CD4-positive, alpha-beta T cell (primary cell): Measurements from ENCODE around the gene NFAM1. TPM values are rescaled to one million over a fixed set of nuclear protein-coding genes. Genes with fewer than 3 reads are reported as not detected.

Source experiments
- ATAC-seq: fragments of 200-7000 bp; cut with Tn5 transposase; one replicate; pipeline ENCODE4 v1.10.0; 2022; ENCODE audit warnings: mild to moderate bottlenecking; ENCODE audit not compliant: poor library complexity
- CTCF ChIA-PET: fragments of 350-600 bp; sonication (Branson Sonifier 250); formaldehyde crosslinking; loops from one replicate; lab custom pipeline; 2021; ENCODE audit warnings: antibody characterized with exemption, inconsistent platforms; lab: Charles Lee
- POLR2A ChIA-PET: fragments of 350-600 bp; sonication (Branson Sonifier 250); formaldehyde crosslinking; loops from one replicate; lab custom pipeline; 2021; ENCODE audit warnings: antibody characterized with exemption, inconsistent platforms; lab: Charles Lee
- DNase-seq, 14 experiments: peaks; one replicate each; pipeline ENCODE4 v3.0.0-alpha.2; 2013 to 2020; ENCODE audit warnings: mixed read lengths in 2 of 14
- H3K27ac ChIP-seq, 2 donors: one replicate each; pipeline versions ENCODE4 v1.5.1 to v1.7.0; 2013; ENCODE audit warnings: low read length in 2 of 2, low read depth in 1 of 2, mild to moderate bottlenecking in 1 of 2
- H3K27me3 ChIP-seq, 2 experiments: 1 replicate in 1 of 2; 2 replicates in 1 of 2; pipeline versions ENCODE4 v1.6.1 to v1.7.0; 2013; ENCODE audit warnings: low read length in 2 of 2, control low read depth in 1 of 2, mild to moderate bottlenecking in 1 of 2, moderate library complexity in 1 of 2; ENCODE audit not compliant: insufficient read depth in 2 of 2, control insufficient read depth in 1 of 2
- H3K36me3 ChIP-seq: one replicate; pipeline ENCODE4 v1.6.1; 2013; ENCODE audit warnings: low read length, control low read depth; ENCODE audit not compliant: insufficient read depth
- H3K4me1 ChIP-seq: one replicate; pipeline ENCODE4 v1.6.1; 2013; ENCODE audit warnings: low read length, control low read depth; ENCODE audit not compliant: insufficient read depth
- H3K4me3 ChIP-seq: one replicate; pipeline ENCODE4 v1.5.1; 2013; ENCODE audit warnings: mild to moderate bottlenecking, low read length, moderate library complexity
- H3K9me3 ChIP-seq, 2 experiments: 1 replicate in 1 of 2; 2 replicates in 1 of 2; pipeline versions ENCODE4 v1.6.1 to v1.7.0; 2013; ENCODE audit warnings: low read length in 2 of 2, mild to moderate bottlenecking in 2 of 2, control low read depth in 1 of 2, moderate library complexity in 1 of 2; ENCODE audit not compliant: control insufficient read depth in 1 of 2, insufficient read depth in 1 of 2
- H3K27ac Mint-ChIP-seq: one replicate; pipeline ENCODE4 v1.8.0; 2020; ENCODE audit warnings: mixed read lengths
- H3K27me3 Mint-ChIP-seq: one replicate; pipeline ENCODE4 v1.8.0; 2021; ENCODE audit warnings: mixed read lengths
- H3K36me3 Mint-ChIP-seq: one replicate; pipeline ENCODE4 v1.8.0; 2021; ENCODE audit warnings: low read depth, mixed read lengths
- H3K4me1 Mint-ChIP-seq: one replicate; pipeline ENCODE4 v1.8.0; 2021; ENCODE audit warnings: low read depth, mixed read lengths
- H3K4me3 Mint-ChIP-seq: one replicate; pipeline ENCODE4 v1.8.0; 2020; ENCODE audit warnings: mild to moderate bottlenecking, mixed read lengths
- H3K9me3 Mint-ChIP-seq: one replicate; pipeline ENCODE4 v1.8.0; 2020; ENCODE audit warnings: mixed read lengths
- intact Hi-C, 2 experiments: fragments of 100-400 bp; cut with DNase I in 1 of 2; cut with micrococcal nuclease in 1 of 2; formaldehyde crosslinking; loops; one replicate each; pipeline versions ENCODE4 v1.15.1 to v1.9.0; 2023 to 2025; cut with DNase I, micrococcal nuclease
- total RNA-seq, 174 experiments: library from RNA in 2 of 174; stranded (reverse) in 2 of 174; gene quantifications; one replicate each; pipeline ENCODE4 v1.2.3 and lab custom pipeline; 2021 to 2026
- TF ChIP-seq, protein P1 (sequence below): fragments of 200-600 bp; IDR thresholded peaks from one replicate; pipeline ENCODE4 v1.8.0; 2022; ENCODE audit warnings: antibody characterized with exemption, mild to moderate bottlenecking

Gene NFAM1
- total RNA-seq, 2 experiments from 2014 or later = 0.34 to 0.38 TPM

DNA sequence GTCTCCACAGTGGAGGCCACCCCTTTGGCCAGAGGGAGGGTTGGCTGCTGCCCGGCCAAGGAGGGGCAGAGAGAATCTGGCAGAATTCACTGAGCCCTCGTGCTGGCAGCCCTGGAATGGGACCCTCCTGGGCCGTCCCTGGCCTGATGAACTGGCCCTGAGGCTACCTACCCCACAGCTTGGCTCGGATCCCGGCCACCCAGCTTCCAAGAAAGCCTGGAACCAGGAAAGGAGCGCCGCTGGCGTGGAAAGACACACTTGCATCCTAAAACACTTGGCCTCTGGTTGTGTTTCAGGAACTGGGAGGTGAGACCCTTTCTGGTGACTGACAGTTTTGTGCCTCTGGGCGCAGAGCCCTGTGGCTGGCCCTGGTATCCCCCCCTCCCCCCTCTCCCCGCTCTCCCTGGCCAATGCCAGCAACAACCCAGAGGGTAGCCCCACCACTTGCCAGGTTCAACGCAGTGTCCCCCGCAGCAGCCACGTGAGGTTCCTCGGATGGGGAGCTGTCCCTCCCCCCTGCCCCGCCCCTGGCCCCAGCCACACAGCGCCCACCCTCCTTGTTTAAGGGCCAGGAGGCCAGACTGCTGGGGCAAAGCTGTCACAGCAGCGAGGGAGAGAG, 693 bp downstream of the NFAM1 start:
- H3K9me3 Mint-ChIP-seq = no peaks in the 10 kb centered on the region
- H3K4me1 Mint-ChIP-seq = no peaks in the 10 kb centered on the region
- Histone ChIP-seq H3K27ac (no peak overlapping the region), H3K4me3 (peak overlapping the region; percentile 31), H3K4me1 (no peaks in the 10 kb centered on the region), H3K36me3 (no peaks in the 10 kb centered on the region), H3K9me3 (no peaks in the 10 kb centered on the region), H3K27me3 (peaks cover 7 to 8% of the 10 kb centered on the region in 2 experiments)
- DNase-seq = no peak
- no peak overlapping the region for H3K4me3 Mint-ChIP-seq
- TF ChIP-seq, protein P1, sequence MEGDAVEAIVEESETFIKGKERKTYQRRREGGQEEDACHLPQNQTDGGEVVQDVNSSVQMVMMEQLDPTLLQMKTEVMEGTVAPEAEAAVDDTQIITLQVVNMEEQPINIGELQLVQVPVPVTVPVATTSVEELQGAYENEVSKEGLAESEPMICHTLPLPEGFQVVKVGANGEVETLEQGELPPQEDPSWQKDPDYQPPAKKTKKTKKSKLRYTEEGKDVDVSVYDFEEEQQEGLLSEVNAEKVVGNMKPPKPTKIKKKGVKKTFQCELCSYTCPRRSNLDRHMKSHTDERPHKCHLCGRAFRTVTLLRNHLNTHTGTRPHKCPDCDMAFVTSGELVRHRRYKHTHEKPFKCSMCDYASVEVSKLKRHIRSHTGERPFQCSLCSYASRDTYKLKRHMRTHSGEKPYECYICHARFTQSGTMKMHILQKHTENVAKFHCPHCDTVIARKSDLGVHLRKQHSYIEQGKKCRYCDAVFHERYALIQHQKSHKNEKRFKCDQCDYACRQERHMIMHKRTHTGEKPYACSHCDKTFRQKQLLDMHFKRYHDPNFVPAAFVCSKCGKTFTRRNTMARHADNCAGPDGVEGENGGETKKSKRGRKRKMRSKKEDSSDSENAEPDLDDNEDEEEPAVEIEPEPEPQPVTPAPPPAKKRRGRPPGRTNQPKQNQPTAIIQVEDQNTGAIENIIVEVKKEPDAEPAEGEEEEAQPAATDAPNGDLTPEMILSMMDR = no peak
- no peak overlapping the region for H3K27ac Mint-ChIP-seq
- ATAC-seq = no peak
- POLR2A ChIA-PET = no interaction called here
- peaks cover 20% of the 10 kb centered on the region for H3K27me3 Mint-ChIP-seq
- CTCF ChIA-PET = no interaction called here
- intact Hi-C loops = no loop called here
- H3K36me3 Mint-ChIP-seq = no peaks in the 10 kb centered on the region

DNA sequence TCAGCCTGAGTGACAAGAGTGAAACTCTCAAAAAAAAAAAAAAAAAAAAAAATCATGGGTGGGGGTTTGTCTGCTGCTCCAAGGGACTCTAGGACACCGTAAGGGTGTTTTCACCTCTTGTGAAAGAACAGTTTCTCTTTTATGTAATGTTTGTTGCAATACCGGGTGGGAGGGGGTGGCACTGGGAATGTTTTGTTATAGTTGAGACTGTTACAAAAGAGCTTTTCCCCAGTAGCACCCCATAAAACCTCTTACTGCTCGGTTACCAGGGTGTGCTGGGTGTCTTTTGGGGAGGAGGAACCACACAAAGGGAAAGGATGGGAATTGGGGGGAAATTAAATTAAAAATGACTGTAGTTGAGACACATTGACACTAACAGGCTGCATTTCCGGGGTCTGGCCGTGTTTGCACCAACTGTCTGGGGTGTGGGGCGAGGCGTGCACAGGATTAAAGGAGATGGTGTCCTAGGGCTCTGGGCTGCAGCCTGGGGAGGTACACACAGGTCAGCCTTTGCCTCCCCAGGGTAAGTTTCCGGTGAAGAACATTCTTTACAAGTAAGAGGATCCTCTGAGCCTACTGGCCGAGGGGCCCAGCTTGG, 1.6 kb downstream of the NFAM1 start:
- DNase-seq = peak in 2 of 14 experiments; percentile 30 to 41
- POLR2A ChIA-PET = no interaction called here
- CTCF ChIA-PET = no interaction called here

GRCh38 chr22:42428760-42429159, 3.4 kb downstream of the NFAM1 start:
- no peaks in the 10 kb centered on the region for H3K4me1 ChIP-seq
- ChIA-PET CTCF (no interaction called here), POLR2A (no interaction called here)
- no peak for ATAC-seq
- H3K36me3 Mint-ChIP-seq = no peaks in the 10 kb centered on the region
- H3K9me3 ChIP-seq = no peaks in the 10 kb centered on the region
- H3K4me1 Mint-ChIP-seq = no peaks in the 10 kb centered on the region
- peaks cover 4 to 8% of the 10 kb centered on the region in 2 experiments for H3K27me3 ChIP-seq
- no peak overlapping the region for H3K4me3 ChIP-seq
- DNase-seq = no peak
- peaks cover 20% of the 10 kb centered on the region for H3K27me3 Mint-ChIP-seq
- no peak overlapping the region for H3K4me3 Mint-ChIP-seq
- no peaks in the 10 kb centered on the region for H3K9me3 Mint-ChIP-seq
- H3K36me3 ChIP-seq = no peaks in the 10 kb centered on the region
- H3K27ac ChIP-seq = no peak overlapping the region
- intact Hi-C loops = no loop called here
- TF ChIP-seq, protein P1 = no peak
- H3K27ac Mint-ChIP-seq = no peak overlapping the region

More for the DNA sequence above, 1.6 kb downstream of the NFAM1 start:
- Histone ChIP-seq H3K27me3 (peaks cover 4 to 8% of the 10 kb centered on the region in 2 experiments), H3K4me1 (no peaks in the 10 kb centered on the region), H3K4me3 (peak overlapping the region; percentile 31), H3K9me3 (no peaks in the 10 kb centered on the region), H3K27ac (no peak overlapping the region), H3K36me3 (no peaks in the 10 kb centered on the region)
- no peak for ATAC-seq
- Mint-ChIP-seq H3K27me3 (peaks cover 20% of the 10 kb centered on the region), H3K9me3 (no peaks in the 10 kb centered on the region), H3K4me3 (no peak overlapping the region), H3K4me1 (no peaks in the 10 kb centered on the region), H3K27ac (no peak overlapping the region), H3K36me3 (no peaks in the 10 kb centered on the region)
- intact Hi-C loops = no loop called here
- TF ChIP-seq, protein P1 = no peak
